Right renal pelvis (tissue), 4 donors: ENCODE results near the gene WNT8A. TPM values are rescaled to one million over a fixed set of nuclear protein-coding genes. Genes with fewer than 3 reads are reported as not detected.
"Not testable (repeated sequence)": the region's sequence is repeated elsewhere in the genome, so short reads cannot be mapped to it uniquely, and the experiment has no call there.

Experiments
- DNase-seq, 4 donors: peaks; one replicate each; pipeline ENCODE4 v3.0.0-alpha.2; 2013; ENCODE audit warnings: low read depth in 4 of 4, low spot score in 3 of 4, missing footprints in 1 of 4
- polyA plus RNA-seq, 4 donors: library from polyadenylated mRNA; unstranded; fragments of 120-200 nt; gene quantifications; one replicate each; pipeline ENCODE4 v1.2.1, GENCODE V29; 2013; ENCODE audit not compliant: insufficient read length in 4 of 4

The WNT8A gene
- polyA plus RNA-seq = under 1 TPM; 0.11 to 0.17 (median 0.14) TPM

- DNase-seq = no peak
These were observed at the start of gene WNT8A for GRCh38 chr5:138083702-138084101. TSS of gene WNT8A (plus strand) at chr5:138084033. CDS start at chr5:138084128, 95 bp downstream.

DNA sequence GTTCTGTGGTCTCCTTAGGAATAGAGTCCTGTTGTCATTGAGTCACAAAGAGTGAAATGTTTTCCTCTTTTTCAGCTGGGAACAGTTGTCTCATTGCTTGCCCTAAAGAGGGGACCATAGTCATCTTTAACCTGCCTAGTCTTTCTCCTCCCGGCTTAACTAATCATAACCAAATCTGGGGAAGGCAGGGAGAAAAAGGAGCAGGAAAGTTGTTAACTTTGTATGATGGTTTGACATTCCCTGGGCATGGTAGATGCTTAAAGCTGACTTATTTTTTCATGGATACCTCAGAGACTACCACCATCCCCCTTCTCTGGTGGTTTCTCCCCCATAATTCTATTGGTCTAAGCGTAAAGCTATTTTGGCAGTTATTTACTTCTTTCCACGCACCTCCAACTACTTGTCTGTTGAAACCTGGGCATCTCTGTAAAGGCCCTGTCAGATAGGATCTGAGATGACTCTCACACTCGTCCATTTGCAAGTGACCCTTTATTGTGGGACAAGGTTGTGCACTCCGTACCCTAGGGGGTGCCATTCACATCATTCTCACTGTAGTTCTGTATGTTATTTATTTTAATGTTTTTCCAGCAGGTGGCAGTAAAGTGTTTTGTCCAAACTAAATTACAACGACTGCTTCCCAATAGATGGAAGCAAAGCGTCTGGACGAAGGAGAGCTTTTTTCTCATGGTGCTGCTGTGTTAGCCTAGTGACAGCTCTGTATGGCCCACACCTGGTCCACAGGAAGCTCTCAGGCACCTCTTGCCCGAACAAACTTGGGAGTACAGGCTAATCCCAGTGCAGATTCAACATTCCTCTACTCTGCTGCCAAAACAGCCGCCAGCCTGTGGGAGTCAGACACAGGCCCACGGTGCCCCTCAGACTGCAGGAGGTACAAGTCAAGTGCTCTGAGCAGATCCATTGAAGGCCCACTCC, 48.0 kb upstream of the WNT8A start:
- DNase-seq = peak; percentile 68 to 80 (median 77)

- DNase-seq = no peak
These were observed 46.6 kb upstream of the WNT8A start for GRCh38 chr5:138037271-138037670.

DNA sequence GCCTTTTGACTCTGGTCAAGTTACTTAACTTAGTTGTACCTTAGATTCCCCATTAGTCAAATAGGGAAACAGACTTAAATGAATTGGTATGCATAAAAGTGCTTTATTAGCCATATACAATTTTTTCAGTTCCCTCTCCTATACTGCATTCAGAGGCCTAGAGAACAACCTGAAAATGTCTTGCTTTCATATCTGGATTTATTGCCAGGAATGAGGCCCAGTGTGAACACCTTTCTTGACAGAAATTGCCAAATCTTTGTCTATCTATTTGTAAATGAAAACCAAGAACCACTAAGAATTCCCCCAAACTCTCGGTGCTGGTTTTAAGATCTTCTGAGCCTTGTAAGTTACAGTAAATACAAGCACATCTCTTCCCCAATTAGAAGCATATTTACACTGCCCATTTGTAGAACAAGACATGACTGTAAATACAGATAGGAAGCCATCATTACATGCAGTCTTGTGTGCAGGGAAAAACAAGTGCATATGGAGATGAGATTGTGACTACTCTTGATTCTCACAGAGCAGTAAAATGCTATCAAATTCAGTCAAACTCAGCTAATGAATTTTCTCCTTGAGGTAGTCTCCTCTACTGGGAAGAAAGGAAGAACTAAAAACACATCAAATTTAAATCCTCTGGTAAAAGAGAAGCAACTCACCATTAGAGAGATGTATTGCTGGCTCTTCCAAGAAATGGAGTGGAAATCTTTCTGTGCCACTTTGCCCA, 45.8 kb upstream of the WNT8A start:
- DNase-seq = no peak

- no peak for DNase-seq
These were observed 45.0 kb upstream of the WNT8A start for GRCh38 chr5:138038826-138039225.

- not testable (repeated sequence) for DNase-seq
These were observed 38.5 kb upstream of the WNT8A start for GRCh38 chr5:138045283-138045682.

DNA sequence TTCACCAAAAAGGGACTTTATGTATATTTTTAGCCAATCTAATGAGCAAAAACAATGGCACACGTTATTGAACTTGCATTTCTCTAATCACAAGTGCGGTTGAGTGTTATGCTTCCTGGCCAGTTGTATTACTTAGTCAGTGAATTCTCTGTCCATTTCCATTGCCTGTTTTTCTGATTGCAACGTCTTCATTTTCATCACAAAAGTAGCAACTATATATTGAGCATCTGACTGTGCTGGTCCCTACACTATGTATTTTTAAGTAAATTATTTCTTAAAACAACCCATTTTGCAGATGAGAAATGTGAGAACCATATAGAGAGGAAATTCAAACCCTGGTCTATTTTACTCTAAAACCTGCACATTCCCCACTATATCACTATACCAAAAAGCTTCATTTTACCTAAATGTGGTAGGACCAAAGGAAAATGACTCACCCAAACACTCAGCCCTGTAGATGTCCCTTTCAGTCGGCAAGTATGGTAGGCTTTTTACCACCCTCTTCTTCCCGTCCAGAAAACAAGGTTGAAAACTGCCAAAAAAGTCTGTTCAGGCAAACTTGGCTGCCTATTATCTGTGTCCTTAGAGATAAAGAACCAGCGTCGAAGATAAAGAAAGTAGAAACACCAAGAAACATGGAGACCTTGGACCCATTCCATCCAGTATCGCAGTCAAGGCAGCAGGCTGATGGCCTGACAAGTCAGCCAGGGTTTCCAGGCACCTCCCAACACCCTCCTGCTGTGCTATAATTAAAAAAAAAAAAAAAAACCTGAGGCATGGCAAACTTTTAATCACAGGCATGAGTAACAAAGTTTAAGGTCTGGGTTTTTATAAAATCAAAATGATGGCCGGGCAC, 32.2 kb upstream of the WNT8A start:
- DNase-seq = no peak

DNA sequence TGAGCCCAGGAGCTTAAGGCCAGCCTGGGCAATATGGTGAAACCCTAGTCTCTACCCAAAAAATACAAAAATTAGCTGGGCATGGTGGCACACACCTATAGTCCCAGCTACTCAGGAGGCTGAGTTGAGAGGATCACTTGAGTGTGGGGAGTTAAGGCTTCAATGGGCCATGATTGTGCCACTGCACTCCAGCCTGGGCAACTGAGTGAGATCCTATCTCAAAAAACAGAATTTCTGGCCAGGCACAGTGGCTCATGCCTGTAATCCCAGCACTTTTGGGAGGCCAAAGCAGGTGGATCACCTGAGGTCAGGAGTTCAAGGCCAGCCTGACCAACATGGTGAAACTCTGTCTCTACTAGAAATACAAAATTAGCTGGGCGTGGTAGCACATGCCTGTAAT, 31.1 kb upstream of the WNT8A start:
- DNase-seq = not testable (repeated sequence)

- no peak for DNase-seq
These were observed 30.3 kb upstream of the WNT8A start for GRCh38 chr5:138053554-138053953.

DNA sequence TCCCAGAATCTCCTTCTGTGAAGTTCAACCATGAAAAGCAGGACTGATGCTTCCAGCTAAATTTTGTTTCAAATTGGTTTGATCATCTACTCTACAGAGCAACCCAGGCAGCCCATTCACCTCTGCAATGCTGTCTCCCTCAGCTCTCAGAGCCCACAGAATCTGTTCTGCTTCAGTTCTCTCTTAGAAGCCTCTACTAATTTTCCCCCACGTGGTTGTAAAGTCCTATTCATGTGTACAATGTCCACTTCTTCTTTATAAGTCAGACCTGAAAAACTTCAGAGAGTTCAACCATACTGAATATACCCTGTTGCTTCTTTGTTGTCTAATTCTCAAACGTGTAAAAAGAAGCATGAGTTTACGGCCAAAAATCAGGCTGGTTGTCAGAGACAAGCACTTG, 29.6 kb upstream of the WNT8A start:
- DNase-seq = no peak

- no peak for DNase-seq
These were observed 28.8 kb upstream of the WNT8A start for GRCh38 chr5:138054847-138055558.

DNA sequence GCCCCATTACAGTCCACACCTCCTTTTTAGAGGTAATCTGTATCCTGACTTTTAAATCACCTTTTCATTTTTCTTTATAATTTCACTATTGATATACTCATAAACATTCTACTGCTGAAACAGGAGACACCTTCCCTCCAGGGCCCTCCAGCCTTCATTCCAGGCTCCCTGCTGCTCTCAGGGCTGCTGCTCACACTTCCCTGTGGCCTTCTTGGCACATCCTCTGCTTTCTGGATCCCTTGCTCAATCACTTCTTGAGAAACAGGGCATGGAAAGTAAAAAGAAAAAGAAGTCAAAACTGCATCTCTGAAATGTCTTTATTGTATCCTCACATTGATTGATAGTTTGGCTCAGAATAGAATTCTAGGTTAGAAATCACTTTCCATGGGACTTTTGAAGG, 19.3 kb upstream of the WNT8A start:
- DNase-seq = no peak

DNA sequence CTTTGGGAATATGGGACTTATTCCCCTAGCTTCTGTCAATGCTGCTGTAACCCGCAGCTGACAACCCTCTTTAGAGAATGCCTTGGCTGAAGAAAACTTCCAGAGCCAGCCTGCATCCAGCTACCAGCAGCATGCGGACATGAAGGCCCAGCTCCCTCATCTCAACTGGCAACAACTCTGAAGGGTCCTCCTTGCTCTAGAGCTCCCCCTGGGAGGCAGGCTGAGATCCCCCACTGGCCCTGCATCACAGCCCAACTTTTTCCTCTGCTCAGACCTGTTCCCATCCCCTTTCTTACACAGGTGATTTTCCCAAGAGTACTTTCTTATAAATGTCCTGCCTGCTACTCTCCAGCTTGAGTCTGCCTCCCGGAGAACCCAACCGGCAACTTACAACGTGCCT, 18.7 kb upstream of the WNT8A start:
- DNase-seq = no peak

DNA sequence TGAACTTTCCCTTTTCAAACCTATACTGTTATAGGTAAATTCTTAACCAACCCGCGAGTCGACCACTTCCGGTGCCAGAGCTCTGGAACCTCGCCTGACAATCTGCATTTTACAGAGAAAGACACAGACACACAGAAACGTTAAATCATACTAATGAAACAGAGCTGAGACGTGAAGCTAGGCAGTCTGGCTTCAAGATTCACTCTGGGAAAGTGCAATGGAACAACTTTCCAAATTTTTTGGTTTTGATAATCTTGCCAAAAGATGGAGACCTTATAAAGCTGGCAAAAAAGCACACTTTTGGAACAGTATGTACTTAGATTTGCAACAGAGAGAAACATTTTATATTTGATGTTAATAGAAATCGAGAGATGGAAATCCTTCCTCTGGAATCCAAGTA, 15.9 kb upstream of the WNT8A start:
- DNase-seq = no peak

DNA sequence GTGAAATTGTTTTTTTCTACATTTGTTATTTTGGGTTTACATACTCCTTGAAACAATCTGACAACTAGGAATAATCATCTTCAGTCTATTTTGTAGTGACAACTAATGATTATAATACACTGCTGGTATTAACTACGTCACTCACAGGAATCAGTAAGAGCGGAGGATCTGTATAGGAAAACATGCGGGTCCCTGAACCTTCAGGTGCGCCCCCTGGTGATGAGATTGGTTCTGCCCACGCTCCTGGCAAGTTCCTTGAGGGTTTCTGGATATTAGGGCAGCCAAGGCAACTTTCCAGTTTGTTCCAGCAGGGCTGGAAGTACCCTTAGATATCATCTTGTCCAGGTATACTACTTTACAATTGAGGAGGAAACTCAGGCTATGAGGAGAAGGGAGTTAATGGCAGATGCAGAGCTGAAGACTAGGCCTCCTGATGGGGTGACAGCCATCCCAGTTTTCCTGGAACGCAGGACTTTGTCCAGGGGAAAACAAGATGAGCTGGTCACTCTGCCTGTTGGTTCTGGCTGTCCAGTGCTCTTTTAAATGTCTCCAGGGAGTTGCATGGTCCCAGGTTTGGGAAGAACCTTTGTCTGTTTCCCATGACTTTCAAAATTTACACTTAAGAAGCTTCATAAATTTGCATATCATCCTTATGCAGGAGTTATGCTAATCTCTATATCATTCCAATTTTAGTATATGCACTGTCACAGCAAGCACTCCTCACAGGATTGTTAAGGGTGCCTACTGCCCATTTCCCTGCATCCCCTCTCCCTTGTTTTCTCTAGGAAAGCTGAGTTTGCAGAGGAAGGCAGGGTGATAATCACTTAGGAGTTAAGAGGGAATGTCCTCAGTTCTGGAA, 14.9 kb upstream of the WNT8A start:
- DNase-seq = peak in 2 of 4 donors; percentile 23 to 25

GRCh38 chr5:138070026-138070425, 13.8 kb upstream of the WNT8A start:
- not testable (repeated sequence) for DNase-seq

DNA sequence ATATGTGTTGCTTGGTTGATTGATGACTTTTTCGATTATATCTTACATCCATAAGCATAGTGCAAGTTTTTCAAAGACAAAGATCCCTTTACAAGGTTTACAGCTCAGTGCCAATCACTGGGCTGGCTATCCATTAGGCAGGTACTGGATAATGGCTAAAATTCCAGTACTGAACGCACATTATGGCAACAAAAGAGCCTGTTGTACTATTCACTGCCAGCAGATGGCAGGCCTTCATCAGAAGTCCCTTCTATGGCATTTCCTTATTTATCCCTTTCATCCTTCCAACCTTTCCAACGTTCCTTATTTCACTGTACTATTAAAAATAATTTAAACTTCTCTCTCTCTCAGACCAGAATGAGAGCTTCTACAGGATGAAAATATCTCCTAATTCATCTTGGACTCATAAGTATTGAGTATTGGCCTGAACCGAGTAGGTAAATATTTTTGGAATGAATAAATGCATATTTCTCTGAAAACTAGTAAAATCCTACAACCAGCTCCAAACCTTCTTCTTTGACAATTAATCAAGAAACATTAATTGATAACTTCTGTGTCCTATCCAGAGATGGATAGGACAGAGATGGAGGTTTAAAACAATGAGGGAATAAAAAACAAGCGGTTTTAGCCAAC, 6.7 kb upstream of the WNT8A start:
- DNase-seq = peak; percentile 27 to 45 (median 36)

- no peak for DNase-seq
These were observed 5.7 kb upstream of the WNT8A start for GRCh38 chr5:138078006-138078643.
